ENCODE measurements around the gene NUDT13. TPM values are rescaled to one million over a fixed set of nuclear protein-coding genes. Genes with fewer than 3 reads are reported as not detected.

NUDT13 gene
- total RNA-seq, 1 donor from 2014 or later, result 2.3 TPM

DNA sequence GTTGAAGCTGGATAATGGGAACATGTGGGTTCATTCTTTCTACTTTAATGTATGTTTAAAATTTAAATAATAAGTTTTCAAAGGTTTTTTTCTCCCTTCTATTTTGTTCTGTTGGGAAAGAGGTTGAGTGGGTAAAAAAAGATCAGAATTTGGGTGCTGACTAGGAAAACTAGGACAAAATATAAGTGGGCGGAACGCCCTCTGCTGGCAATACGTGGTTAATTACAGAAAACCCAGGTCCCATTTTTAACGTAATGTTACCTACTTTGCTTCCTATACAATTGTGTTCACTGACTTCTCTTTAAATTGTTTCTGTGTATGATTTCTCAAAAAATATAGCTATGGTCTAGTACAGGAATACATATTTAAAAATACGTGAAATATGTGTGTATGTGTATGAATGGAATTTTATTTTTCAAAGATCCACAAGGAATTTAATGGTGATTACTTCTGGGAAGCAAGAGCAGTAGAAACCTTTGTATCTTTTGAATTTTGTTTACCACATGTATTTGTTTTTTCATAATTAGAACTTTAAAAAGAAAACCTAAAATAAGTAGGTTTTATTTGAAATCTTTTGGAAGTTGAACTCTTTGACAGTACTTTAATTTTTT lies 48.9 kb downstream of the NUDT13 start:
- Histone ChIP-seq H3K9me3 (no peaks in the 10 kb centered on the region), H3K4me1 (peaks cover 4% of the 10 kb centered on the region), H3K27me3 (no peaks in the 10 kb centered on the region), H3K36me3 (peaks cover 71% of the 10 kb centered on the region), H3K27ac (no peak overlapping the region), H3K4me3 (no peak overlapping the region)
- intact Hi-C loops (cut with DNase I), result no loop called here
- ATAC-seq (peak; percentile 67), DNase-seq (no peak)
- TF ChIP-seq, protein P1, sequence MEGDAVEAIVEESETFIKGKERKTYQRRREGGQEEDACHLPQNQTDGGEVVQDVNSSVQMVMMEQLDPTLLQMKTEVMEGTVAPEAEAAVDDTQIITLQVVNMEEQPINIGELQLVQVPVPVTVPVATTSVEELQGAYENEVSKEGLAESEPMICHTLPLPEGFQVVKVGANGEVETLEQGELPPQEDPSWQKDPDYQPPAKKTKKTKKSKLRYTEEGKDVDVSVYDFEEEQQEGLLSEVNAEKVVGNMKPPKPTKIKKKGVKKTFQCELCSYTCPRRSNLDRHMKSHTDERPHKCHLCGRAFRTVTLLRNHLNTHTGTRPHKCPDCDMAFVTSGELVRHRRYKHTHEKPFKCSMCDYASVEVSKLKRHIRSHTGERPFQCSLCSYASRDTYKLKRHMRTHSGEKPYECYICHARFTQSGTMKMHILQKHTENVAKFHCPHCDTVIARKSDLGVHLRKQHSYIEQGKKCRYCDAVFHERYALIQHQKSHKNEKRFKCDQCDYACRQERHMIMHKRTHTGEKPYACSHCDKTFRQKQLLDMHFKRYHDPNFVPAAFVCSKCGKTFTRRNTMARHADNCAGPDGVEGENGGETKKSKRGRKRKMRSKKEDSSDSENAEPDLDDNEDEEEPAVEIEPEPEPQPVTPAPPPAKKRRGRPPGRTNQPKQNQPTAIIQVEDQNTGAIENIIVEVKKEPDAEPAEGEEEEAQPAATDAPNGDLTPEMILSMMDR (IDR thresholded peaks at IDR 0.05), result peak; percentile 80

DNA sequence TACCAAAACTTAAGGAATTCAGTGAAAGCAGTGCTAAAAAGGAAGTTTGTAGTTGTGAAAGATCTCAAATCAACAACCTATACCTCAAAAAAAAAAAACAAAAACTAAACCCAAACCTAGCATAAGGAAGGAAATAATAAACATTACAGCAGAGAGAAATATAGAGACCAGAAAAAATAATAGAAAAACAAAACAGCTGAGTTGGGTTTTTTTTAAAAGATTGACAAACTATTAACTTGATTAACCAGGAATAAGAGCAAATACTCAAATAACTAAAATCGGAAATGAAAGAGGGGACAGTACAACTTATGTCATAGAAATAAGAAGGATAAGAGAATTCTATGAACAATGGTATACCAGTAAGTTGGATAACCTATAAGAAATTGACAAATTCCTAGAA lies 50.8 kb downstream of the NUDT13 start:
- no peaks in the 10 kb centered on the region for H3K9me3 ChIP-seq
- intact Hi-C loops (cut with DNase I), result no loop called here

DNA sequence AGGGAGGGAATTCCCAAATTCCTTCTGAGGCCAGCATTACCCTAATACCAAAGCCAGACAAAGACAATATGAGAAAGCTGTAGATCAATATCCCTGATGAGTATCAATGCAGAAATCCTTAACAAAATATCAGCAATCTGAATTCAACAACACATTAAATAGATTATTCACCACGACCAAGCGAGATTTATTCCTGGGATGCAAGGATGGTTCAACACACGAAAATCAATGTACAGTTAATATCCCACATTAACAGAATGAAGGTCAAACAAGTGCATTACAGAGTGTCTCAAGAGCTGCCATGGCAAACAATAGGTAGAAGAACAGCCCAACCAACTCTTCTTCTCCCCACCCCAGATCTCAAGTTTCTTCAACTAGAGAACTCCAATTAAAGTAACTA lies 51.4 kb downstream of the NUDT13 start:
- H3K27ac ChIP-seq, result no peak overlapping the region
- TF ChIP-seq, protein P1 (IDR thresholded peaks at IDR 0.05), result no peak
- H3K4me3 ChIP-seq, result no peak overlapping the region
- intact Hi-C loops (cut with DNase I), result no loop called here
- ATAC-seq (no peak), DNase-seq (no peak)
- H3K36me3 ChIP-seq, result peaks cover 46% of the 10 kb centered on the region
- no peaks in the 10 kb centered on the region for H3K9me3 ChIP-seq
- H3K4me1 ChIP-seq, result peaks cover 10% of the 10 kb centered on the region
- no peaks in the 10 kb centered on the region for H3K27me3 ChIP-seq

More for the DNA sequence above, 50.8 kb downstream of the NUDT13 start:
- ATAC-seq (no peak), DNase-seq (no peak)
- TF ChIP-seq, protein P1 (IDR thresholded peaks at IDR 0.05), result no peak
- H3K27ac ChIP-seq, result no peak overlapping the region
- H3K27me3 ChIP-seq, result no peaks in the 10 kb centered on the region
- H3K36me3 ChIP-seq, result peaks cover 52% of the 10 kb centered on the region
- H3K4me3 ChIP-seq, result no peak overlapping the region
- peaks cover 5% of the 10 kb centered on the region for H3K4me1 ChIP-seq

DNA sequence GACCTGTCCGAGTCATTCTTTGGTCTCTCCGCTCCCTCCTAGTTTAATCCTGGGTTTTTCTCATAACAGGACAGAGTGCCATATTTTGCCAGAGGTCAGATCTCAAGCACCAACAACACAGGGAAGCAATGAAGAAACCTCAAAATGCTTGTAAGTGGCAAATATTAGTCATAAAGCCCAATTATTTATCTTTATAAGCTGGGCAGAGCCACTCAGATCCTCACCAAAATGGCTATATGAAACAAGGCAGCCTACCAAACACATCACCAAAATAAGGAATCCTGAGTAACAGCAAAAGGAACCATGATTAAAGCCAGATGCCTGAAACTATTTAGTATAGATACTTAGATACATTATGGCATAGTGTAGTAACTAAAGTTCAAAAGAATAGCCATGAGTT lies 52.8 kb downstream of the NUDT13 start:
- Histone ChIP-seq H3K27ac (no peak overlapping the region), H3K36me3 (peaks cover 33% of the 10 kb centered on the region), H3K4me1 (peaks cover 17% of the 10 kb centered on the region), H3K4me3 (no peak overlapping the region), H3K9me3 (no peaks in the 10 kb centered on the region), H3K27me3 (no peaks in the 10 kb centered on the region)
- DNase-seq, result no peak
- intact Hi-C loops (cut with DNase I), result no loop called here
- TF ChIP-seq, protein P1 (IDR thresholded peaks at IDR 0.05), result no peak
- no peak for ATAC-seq

DNA sequence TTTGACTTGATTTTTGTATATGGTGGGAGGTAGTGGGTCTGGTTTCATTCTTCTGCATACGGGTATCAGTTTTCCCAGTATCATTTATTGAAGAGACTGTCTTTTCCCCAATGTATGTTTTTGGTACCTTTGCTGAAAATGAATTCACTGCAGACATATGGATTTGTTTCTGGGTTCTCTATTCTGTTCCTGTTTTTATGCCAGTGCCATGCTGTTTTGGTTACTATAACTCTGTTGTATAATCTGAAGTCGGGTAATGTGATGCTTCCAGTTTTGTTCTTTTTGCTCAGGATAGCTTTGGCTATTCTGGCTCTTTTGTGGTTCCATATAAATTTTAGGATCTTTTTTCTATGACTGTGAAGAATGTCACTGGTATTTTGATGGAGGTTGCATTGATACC lies 56.7 kb downstream of the NUDT13 start:
- Histone ChIP-seq H3K9me3 (no peaks in the 10 kb centered on the region), H3K27ac (peak overlapping the region; percentile 99), H3K27me3 (no peaks in the 10 kb centered on the region), H3K36me3 (peaks cover 22% of the 10 kb centered on the region), H3K4me3 (peak overlapping the region; percentile 96), H3K4me1 (peaks cover 24% of the 10 kb centered on the region)
- DNase-seq, result no peak
- intact Hi-C loops (cut with DNase I), result no loop called here
- ATAC-seq, result no peak
- TF ChIP-seq, protein P1 (IDR thresholded peaks at IDR 0.05), result no peak

DNA sequence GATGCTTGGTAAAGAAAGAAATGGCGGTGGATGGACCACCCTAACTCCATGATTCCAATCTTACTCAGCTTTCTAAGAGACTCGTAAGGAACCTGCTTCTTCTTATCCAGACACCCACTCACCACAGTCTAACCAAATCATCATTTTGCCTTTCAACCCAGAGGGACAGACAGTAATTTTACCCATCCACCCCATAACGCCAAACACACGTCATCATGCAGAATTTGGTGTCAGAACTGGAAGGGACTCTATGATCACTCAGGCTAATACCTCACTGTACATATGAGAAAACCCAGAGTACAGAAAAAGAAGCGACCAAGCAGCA lies 57.2 kb downstream of the NUDT13 start:
- no peak for ATAC-seq
- intact Hi-C loops (cut with DNase I), result no loop called here

More for the DNA sequence above, 57.2 kb downstream of the NUDT13 start:
- H3K4me1 ChIP-seq, result peaks cover 23% of the 10 kb centered on the region
- H3K9me3 ChIP-seq, result no peaks in the 10 kb centered on the region
- H3K4me3 ChIP-seq, result peak overlapping the region; percentile 96
- H3K27me3 ChIP-seq, result no peaks in the 10 kb centered on the region
- peaks cover 17% of the 10 kb centered on the region for H3K36me3 ChIP-seq
- no peak for DNase-seq
- TF ChIP-seq, protein P1 (IDR thresholded peaks at IDR 0.05), result no peak
- H3K27ac ChIP-seq, result peak overlapping the region; percentile 99

Measured in upper lobe of right lung (tissue), 1 donor.